ENCODE data around the gene C11orf16. TPM values are rescaled to one million over a fixed set of nuclear protein-coding genes. Genes with fewer than 3 reads are reported as not detected.

The C11orf16 gene
- total and polyA plus RNA-seq, 9 of the 15 experiments (the other 6 are each of a cell fraction or from before 2014, with no cell fraction given) = not detected

DNA sequence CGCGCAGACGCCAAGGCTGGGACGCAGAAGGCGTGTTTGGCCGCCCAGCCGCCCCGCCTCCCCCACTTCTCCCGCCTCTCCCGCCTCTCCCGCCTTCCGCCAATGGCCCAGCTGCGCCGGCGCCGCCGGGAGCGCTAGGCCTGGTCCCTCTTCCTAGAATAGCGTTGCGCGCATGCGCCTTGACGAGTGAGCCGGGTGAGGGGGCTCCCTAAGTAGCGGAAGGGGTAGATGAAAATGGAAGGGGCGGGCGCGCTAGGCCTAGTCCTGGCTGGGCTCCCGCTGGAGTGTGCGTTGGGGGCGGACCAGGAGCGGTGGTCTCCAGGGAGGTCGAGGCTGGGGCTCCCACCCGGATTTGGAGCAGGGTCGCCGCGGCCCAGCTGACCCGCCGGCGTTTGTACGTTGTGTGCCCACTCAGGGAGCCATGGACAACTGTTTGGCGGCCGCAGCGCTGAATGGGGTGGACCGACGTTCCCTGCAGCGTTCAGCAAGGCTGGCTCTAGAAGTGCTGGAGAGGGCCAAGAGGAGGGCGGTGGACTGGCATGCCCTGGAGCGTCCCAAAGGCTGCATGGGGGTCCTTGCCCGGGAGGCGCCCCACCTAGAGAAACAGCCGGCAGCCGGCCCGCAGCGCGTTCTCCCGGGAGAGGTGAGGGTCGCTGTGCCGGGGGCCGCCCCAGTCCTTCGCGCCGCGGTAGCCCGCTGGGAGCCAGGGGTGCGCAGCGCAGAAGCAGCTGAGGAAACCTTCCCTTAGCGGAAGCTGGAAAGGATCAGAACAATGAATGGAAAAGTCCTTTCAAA is 21.5 kb downstream of the C11orf16 start, which contains the start of gene AKIP1 (continued):
- TF ChIP-seq, protein P1, sequence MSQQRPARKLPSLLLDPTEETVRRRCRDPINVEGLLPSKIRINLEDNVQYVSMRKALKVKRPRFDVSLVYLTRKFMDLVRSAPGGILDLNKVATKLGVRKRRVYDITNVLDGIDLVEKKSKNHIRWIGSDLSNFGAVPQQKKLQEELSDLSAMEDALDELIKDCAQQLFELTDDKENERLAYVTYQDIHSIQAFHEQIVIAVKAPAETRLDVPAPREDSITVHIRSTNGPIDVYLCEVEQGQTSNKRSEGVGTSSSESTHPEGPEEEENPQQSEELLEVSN (IDR thresholded peaks at IDR 0.05; ENCODE audit: borderline replicate concordance in 1 of 2, extremely low read depth in 1 of 2, insufficient read depth in 1 of 2, insufficient read length in 1 of 2, low read depth in 1 of 2, low read length in 1 of 2, poor library complexity in 1 of 2, severe bottlenecking in 1 of 2) = peak; percentile 35 to 90
- TF ChIP-seq CXXC5 (CRISPR knock-in tag; IDR thresholded peaks at IDR 0.05) (peak; percentile 74), MCM3 (IDR thresholded peaks at IDR 0.05) (no peak), ZC3H8 (IDR thresholded peaks at IDR 0.05) (no peak), SAP30 (IDR thresholded peaks at IDR 0.05; ENCODE audit: borderline replicate concordance, insufficient read depth, low read depth, low read length, poor library complexity, severe bottlenecking) (peak; percentile 62), MYC (IDR thresholded peaks at IDR 0.05; ENCODE audit: low read depth, low read length) (no peak), MYC (CRISPR knock-in tag; IDR thresholded peaks at IDR 0.05; ENCODE audit: borderline replicate concordance, low read depth) (peak; percentile 37; the same call in 1 of the 2 replicates), OTX1 (CRISPR knock-in tag; IDR thresholded peaks at IDR 0.05) (peak; percentile 11; the same call in 1 of the 2 replicates), PHF8 (IDR thresholded peaks at IDR 0.05; ENCODE audit: borderline replicate concordance, low read length) (peak; percentile 80), MAZ (CRISPR knock-in tag; conservative IDR thresholded peaks at IDR 0.05 in 1 of 2, IDR thresholded peaks at IDR 0.05 in 1 of 2) (peak; percentile 28 to 61; a peak in 2 of 4 replicates), ZNF785 (CRISPR knock-in tag; IDR thresholded peaks at IDR 0.05) (no peak), POLR2G (IDR thresholded peaks at IDR 0.05; ENCODE audit: low read depth, low read length) (peak; percentile 82), XRCC5 (IDR thresholded peaks at IDR 0.05; ENCODE audit: low read depth, low read length) (no peak), RBM22 (IDR thresholded peaks at IDR 0.05; ENCODE audit: low read depth, low read length, poor library complexity, severe bottlenecking) (no peak)
- TF ChIP-seq, protein P2, sequence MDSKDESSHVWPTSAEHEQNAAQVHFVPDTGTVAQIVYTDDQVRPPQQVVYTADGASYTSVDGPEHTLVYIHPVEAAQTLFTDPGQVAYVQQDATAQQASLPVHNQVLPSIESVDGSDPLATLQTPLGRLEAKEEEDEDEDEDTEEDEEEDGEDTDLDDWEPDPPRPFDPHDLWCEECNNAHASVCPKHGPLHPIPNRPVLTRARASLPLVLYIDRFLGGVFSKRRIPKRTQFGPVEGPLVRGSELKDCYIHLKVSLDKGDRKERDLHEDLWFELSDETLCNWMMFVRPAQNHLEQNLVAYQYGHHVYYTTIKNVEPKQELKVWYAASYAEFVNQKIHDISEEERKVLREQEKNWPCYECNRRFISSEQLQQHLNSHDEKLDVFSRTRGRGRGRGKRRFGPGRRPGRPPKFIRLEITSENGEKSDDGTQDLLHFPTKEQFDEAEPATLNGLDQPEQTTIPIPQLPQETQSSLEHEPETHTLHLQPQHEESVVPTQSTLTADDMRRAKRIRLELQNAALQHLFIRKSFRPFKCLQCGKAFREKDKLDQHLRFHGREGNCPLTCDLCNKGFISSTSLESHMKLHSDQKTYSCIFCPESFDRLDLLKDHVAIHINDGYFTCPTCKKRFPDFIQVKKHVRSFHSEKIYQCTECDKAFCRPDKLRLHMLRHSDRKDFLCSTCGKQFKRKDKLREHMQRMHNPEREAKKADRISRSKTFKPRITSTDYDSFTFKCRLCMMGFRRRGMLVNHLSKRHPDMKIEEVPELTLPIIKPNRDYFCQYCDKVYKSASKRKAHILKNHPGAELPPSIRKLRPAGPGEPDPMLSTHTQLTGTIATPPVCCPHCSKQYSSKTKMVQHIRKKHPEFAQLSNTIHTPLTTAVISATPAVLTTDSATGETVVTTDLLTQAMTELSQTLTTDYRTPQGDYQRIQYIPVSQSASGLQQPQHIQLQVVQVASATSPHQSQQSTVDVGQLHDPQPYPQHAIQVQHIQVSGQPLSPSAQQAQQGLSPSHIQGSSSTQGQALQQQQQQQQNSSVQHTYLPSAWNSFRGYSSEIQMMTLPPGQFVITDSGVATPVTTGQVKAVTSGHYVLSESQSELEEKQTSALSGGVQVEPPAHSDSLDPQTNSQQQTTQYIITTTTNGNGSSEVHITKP (IDR thresholded peaks at IDR 0.05; ENCODE audit: partially characterized antibody) = peak; percentile 78
- TF ChIP-seq, protein P3, sequence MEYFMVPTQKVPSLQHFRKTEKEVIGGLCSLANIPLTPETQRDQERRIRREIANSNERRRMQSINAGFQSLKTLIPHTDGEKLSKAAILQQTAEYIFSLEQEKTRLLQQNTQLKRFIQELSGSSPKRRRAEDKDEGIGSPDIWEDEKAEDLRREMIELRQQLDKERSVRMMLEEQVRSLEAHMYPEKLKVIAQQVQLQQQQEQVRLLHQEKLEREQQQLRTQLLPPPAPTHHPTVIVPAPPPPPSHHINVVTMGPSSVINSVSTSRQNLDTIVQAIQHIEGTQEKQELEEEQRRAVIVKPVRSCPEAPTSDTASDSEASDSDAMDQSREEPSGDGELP (CRISPR knock-in tag; IDR thresholded peaks at IDR 0.05; ENCODE audit: borderline replicate concordance) = peak; percentile 95
- TF ChIP-seq, protein P4, sequence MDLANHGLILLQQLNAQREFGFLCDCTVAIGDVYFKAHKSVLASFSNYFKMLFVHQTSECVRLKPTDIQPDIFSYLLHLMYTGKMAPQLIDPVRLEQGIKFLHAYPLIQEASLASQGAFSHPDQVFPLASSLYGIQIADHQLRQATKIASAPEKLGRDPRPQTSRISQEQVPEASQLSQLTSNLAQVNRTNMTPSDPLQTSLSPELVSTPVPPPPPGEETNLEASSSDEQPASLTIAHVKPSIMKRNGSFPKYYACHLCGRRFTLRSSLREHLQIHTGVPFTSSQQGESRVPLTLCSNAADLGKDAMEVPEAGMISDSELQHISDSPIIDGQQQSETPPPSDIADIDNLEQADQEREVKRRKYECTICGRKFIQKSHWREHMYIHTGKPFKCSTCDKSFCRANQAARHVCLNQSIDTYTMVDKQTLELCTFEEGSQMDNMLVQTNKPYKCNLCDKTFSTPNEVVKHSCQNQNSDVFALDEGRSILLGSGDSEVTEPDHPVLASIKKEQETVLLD (IDR thresholded peaks at IDR 0.05) = peak; percentile 95
- TF ChIP-seq, protein P5, sequence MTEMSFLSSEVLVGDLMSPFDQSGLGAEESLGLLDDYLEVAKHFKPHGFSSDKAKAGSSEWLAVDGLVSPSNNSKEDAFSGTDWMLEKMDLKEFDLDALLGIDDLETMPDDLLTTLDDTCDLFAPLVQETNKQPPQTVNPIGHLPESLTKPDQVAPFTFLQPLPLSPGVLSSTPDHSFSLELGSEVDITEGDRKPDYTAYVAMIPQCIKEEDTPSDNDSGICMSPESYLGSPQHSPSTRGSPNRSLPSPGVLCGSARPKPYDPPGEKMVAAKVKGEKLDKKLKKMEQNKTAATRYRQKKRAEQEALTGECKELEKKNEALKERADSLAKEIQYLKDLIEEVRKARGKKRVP (CRISPR knock-in tag; IDR thresholded peaks at IDR 0.05) = no peak

Measured in K562 (cell line).